Thymus (tissue), 14 donors: ENCODE results near the gene MTF1. TPM values are rescaled to one million over a fixed set of nuclear protein-coding genes. Genes with fewer than 3 reads are reported as not detected.
"Not testable (repeated sequence)": the region's sequence is repeated elsewhere in the genome, so short reads cannot be mapped to it uniquely, and the experiment has no call there.

Source experiments
- DNase-seq, 9 donors: peaks; one replicate each; pipeline ENCODE4 v3.0.0-alpha.2; 2013; ENCODE audit warnings: low spot score in 9 of 9, low read depth in 6 of 9, missing footprints in 1 of 9
- H3K27ac ChIP-seq, 2 donors: one replicate each; pipeline ENCODE4 v1.5.1; 2013; ENCODE audit warnings: control low read depth in 1 of 2, low read depth in 1 of 2, low read length in 1 of 2, mild to moderate bottlenecking in 1 of 2, moderate library complexity in 1 of 2
- H3K27me3 ChIP-seq, 2 donors: one replicate each; pipeline ENCODE4 v1.5.1; 2013; ENCODE audit warnings: low read length in 1 of 2; ENCODE audit not compliant: control insufficient read depth in 2 of 2, insufficient read depth in 1 of 2
- H3K36me3 ChIP-seq, 2 donors: one replicate each; pipeline ENCODE4 v1.5.1; 2013; ENCODE audit warnings: low read length in 1 of 2, mild to moderate bottlenecking in 1 of 2, moderate library complexity in 1 of 2; ENCODE audit not compliant: control insufficient read depth in 2 of 2, insufficient read depth in 2 of 2
- H3K4me1 ChIP-seq, 2 donors: one replicate each; pipeline ENCODE4 v1.5.1; 2013; ENCODE audit warnings: low read length in 2 of 2; ENCODE audit not compliant: control insufficient read depth in 2 of 2, insufficient read depth in 2 of 2
- H3K4me3 ChIP-seq, 2 donors: one replicate each; pipeline ENCODE4 v1.5.1; 2013; ENCODE audit warnings: low read length in 2 of 2, control low read depth in 1 of 2, mild to moderate bottlenecking in 1 of 2
- H3K9me3 ChIP-seq, 2 donors: one replicate each; pipeline ENCODE4 v1.5.1; 2013; ENCODE audit warnings: low read length in 1 of 2, mild to moderate bottlenecking in 1 of 2; ENCODE audit not compliant: control insufficient read depth in 2 of 2, insufficient read depth in 1 of 2
- WGBS: extraction: QIAGEN DNeasy Blood & Tissue Kit; methylation state at CpG from one replicate; pipeline ENCODE4 v1.1.7; 2013; 5-methylcytosine and 5-hydroxymethylcytosine counted together
- long read RNA-seq, 10 donors: transcript quantifications; one replicate each; lab custom pipeline, GENCODE V29; 2026
- polyA plus RNA-seq: library from polyadenylated mRNA; stranded (reverse); fragments of 200-250 nt; gene quantifications from one replicate; pipeline ENCODE4 v1.2.3, GENCODE V29; 2013
- total RNA-seq: library from RNA; stranded (reverse); fragments of 120-200 nt; gene quantifications from one replicate; pipeline ENCODE4 v1.2.4, GENCODE V29; 2013
- donor health status: healthy.

MTF1 gene
- 1.2 TPM for total RNA-seq
- polyA plus RNA-seq, result 3.1 TPM
- long read RNA-seq, donor 1, result 0 reads
- long read RNA-seq, donor 2, full-length matches to known transcripts, result 2 of 2 reads
- long read RNA-seq, donor 2, partial matches to known transcripts, result 0 of 2 reads
- long read RNA-seq, donor 2, other reads (novel, unspliced or antisense), result 0 of 2 reads
- long read RNA-seq, donor 3, full-length matches to known transcripts, result 1 of 1 reads
- long read RNA-seq, donor 3, partial matches to known transcripts, result 0 of 1 reads
- long read RNA-seq, donor 3, other reads (novel, unspliced or antisense), result 0 of 1 reads
- long read RNA-seq, donor 4, result 0 reads
- long read RNA-seq, donor 5, result 0 reads
- long read RNA-seq, donor 6, full-length matches to known transcripts, result 3 of 3 reads
- long read RNA-seq, donor 6, partial matches to known transcripts, result 0 of 3 reads
- long read RNA-seq, donor 6, other reads (novel, unspliced or antisense), result 0 of 3 reads
- long read RNA-seq, donor 7, full-length matches to known transcripts, result 1 of 1 reads
- long read RNA-seq, donor 7, partial matches to known transcripts, result 0 of 1 reads
- long read RNA-seq, donor 7, other reads (novel, unspliced or antisense), result 0 of 1 reads
- long read RNA-seq, donor 8, result 0 reads
- long read RNA-seq, donor 9, result 0 reads
- long read RNA-seq, donor 10, result 0 reads

GRCh38 chr1:37859507-37860345 is at the start of gene MTF1:
Gene MTF1 (minus strand): TSS chr1:37859592. CDS start chr1:37857658, 1,934 bp downstream.
- Histone ChIP-seq H3K27ac (peak within 1 kb of the TSS; percentile 91 to 93), H3K36me3 (peaks cover 13 to 16% of the 10 kb centered on the region in 2 donors), H3K4me1 (peaks cover 6 to 10% of the 10 kb centered on the region in 2 donors)

GRCh38 chr1:37908531-37908930 is 49.1 kb upstream of the MTF1 start:
- not testable (repeated sequence) for DNase-seq, H3K4me1 ChIP-seq, H3K4me3 ChIP-seq, H3K27ac ChIP-seq, H3K36me3 ChIP-seq, H3K27me3 ChIP-seq
- peaks cover 0 to 15% of the 10 kb centered on the region in 2 donors for H3K9me3 ChIP-seq
- WGBS, result 97% methylated on average over 10 of the region's 10 CpGs

More at GRCh38 chr1:37859507-37860345, at the start of gene MTF1:
- DNase-seq, result peak; percentile 93 to 99 (median 97)
- Histone ChIP-seq H3K4me3 (peak within 1 kb of the TSS; percentile 84 to 95), H3K27me3 (no peaks in the 10 kb centered on the region), H3K9me3 (no peaks in the 10 kb centered on the region)
- under 1% methylated on average over 61 of the region's 61 CpGs for WGBS

- not testable (repeated sequence) for H3K36me3 ChIP-seq, H3K27ac ChIP-seq, H3K4me3 ChIP-seq, H3K27me3 ChIP-seq, H3K4me1 ChIP-seq, DNase-seq
- H3K9me3 ChIP-seq, result peaks cover 0 to 15% of the 10 kb centered on the region in 2 donors
- WGBS, result over 99% methylated on average over 6 of the region's 6 CpGs
Measured at GRCh38 chr1:37907416-37908125, 48.2 kb upstream of the MTF1 start.

- H3K9me3 ChIP-seq, result peaks cover 0 to 10% of the 10 kb centered on the region in 2 donors
- not testable (repeated sequence) for H3K27ac ChIP-seq, H3K36me3 ChIP-seq, H3K4me1 ChIP-seq, DNase-seq, H3K4me3 ChIP-seq, H3K27me3 ChIP-seq
- WGBS, result 97% methylated on average over 3 of the region's 3 CpGs
Measured at GRCh38 chr1:37906591-37906990, 47.2 kb upstream of the MTF1 start.

- H3K9me3 ChIP-seq, result peaks cover 0 to 9% of the 10 kb centered on the region in 2 donors
- no peaks in the 10 kb centered on the region for H3K27me3 ChIP-seq
- no peak overlapping the region for H3K27ac ChIP-seq
- H3K4me1 ChIP-seq, result no peaks in the 10 kb centered on the region
- H3K36me3 ChIP-seq, result no peaks in the 10 kb centered on the region
- H3K4me3 ChIP-seq, result no peak overlapping the region
- 99% methylated on average over 1 of the region's 1 CpG for WGBS
- DNase-seq, result no peak
Measured at GRCh38 chr1:37905727-37906126, 46.3 kb upstream of the MTF1 start.

GRCh38 chr1:37903921-37904320 is 44.5 kb upstream of the MTF1 start:
- H3K9me3 ChIP-seq, H3K27me3 ChIP-seq, DNase-seq, H3K36me3 ChIP-seq, H3K27ac ChIP-seq, H3K4me3 ChIP-seq, H3K4me1 ChIP-seq: not testable (repeated sequence)
- 95% methylated on average over 6 of the region's 6 CpGs for WGBS

- Histone ChIP-seq H3K4me1 (no peaks in the 10 kb centered on the region), H3K9me3 (peaks cover 0 to 9% of the 10 kb centered on the region in 2 donors), H3K27ac (no peak overlapping the region), H3K27me3 (no peaks in the 10 kb centered on the region), H3K4me3 (no peak overlapping the region), H3K36me3 (no peaks in the 10 kb centered on the region)
- DNase-seq, result no peak
- over 99% methylated on average over 5 of the region's 5 CpGs for WGBS
Measured at GRCh38 chr1:37902983-37903382, 43.6 kb upstream of the MTF1 start.

- no peaks in the 10 kb centered on the region for H3K27me3 ChIP-seq
- no peaks in the 10 kb centered on the region for H3K36me3 ChIP-seq
- WGBS, result 92% methylated on average over 6 of the region's 6 CpGs
- no peak overlapping the region for H3K27ac ChIP-seq
- H3K4me3 ChIP-seq, result no peak overlapping the region
- DNase-seq, result no peak
- H3K9me3 ChIP-seq, result peaks cover 0 to 9% of the 10 kb centered on the region in 2 donors
- no peaks in the 10 kb centered on the region for H3K4me1 ChIP-seq
Measured at GRCh38 chr1:37901893-37902225, 42.5 kb upstream of the MTF1 start.
